GM18907 (cell line): ENCODE results near the gene KIF1B.
"Not testable (repeated sequence)": the region's sequence is repeated elsewhere in the genome, so short reads cannot be mapped to it uniquely, and the experiment has no call there.

Experiments used
- ATAC-seq: cut with Tn5 transposase; IDR thresholded peaks from one replicate; pipeline ENCODE4 v1.9.1; 2021; ENCODE audit warnings: mild to moderate bottlenecking, moderate library complexity; ENCODE audit not compliant: unreplicated experiment

The KIF1B gene

DNA sequence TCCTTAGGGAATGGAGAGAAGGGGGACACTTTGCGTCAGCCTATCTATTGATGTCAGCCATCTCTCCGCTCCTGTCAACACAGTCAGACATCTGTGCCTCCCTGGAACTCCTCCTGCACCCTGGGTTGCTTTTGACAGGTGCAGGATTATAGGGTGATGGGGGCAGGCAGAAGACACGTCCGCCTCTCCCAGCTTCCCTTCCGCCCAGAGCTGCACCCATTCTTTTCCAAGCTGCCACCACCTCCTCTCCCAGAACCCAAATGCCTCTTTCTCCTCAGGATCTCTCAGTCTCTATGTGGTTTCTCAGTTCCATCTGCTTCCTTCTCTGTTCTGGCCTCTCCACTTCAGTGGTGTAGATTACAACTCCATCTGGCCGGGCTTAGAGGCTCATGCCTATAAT, 17.1 kb upstream of the KIF1B start:
- no peak for ATAC-seq

DNA sequence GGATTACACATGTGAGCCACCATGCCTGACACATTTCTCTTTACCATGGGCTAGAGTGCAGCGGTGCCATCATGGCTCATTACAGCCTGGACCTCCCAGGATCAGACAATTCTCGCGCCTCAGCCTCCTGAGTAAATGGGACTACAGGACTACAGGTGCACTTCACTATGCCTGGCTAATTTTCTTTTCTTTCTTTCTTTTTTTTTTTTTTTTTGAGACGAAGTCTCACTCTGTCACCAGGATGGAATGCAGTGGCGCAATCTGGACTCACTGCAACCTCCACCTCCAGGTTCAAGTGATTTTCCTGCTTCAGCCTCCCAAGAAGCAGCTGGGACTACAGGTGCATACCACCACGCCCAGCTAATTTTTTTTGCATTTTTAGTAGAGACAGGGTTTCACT, 14.8 kb upstream of the KIF1B start:
- ATAC-seq, result no peak

DNA sequence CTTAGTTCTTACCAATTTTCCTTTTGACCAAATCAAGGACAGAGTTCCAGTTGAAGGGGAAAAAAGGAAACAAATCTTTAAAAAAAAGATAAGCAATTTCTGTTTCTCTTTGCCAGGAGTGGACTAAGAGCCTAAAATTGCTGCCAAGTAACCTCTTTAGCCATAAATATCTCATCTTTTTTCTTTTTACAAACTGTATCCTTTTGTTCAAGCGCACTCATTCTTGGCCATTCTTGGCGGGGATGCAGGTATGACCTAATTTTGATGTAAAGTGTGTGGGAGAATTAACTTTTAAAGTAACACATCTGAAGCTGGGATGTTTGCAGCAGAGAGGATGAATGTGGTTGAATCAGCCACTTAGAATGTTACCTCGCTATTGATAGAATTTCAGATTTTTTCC, 13.4 kb upstream of the KIF1B start:
- ATAC-seq, result no peak

DNA sequence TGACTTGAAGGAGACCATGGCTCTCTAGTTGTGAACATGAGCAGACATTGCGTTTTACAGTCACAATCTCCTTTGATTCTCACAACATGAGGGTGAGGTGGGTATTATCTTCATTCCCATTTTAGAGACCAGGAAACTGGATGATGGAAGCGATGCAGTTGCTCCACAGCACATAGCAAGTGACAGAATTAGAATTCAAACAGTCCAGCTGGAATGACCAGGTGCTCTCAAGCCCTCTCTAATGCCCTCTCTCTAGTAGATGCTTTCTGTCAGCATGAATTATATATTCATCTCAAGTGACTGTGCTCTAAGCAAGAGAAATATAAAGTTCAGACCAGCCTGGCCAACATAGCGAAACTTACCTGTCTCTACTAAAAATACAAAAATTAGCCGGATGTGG, 9.8 kb upstream of the KIF1B start:
- no peak for ATAC-seq

DNA sequence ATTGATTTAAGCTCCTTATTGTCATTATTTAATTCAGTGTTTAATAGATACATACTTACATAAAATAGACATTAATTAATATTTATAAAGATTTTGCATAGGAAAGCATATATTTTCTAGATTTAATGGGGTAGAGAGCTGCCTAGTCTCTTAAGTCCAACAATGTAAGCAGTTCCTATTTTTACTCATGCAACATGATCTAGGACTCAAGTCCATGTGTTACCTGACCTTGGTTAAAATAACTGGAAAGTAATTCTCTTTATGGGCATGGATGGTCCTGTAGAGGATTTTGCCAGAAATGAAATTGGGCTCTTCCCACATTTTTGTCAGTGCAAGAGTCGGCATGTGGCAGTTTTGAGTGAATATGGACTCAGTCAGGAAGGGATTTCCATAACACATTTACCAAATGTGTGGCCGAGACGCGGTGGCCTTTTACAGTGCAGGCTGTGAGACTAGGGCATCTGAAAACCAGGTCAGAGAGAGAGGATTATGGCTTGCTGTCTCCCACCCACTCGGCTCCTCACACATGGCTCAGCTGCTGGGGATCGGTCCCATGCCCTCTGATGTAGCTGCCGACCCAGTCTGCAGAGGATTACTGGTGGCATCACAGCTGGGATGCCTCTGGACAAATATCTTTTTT, 6.2 kb upstream of the KIF1B start:
- no peak for ATAC-seq

DNA sequence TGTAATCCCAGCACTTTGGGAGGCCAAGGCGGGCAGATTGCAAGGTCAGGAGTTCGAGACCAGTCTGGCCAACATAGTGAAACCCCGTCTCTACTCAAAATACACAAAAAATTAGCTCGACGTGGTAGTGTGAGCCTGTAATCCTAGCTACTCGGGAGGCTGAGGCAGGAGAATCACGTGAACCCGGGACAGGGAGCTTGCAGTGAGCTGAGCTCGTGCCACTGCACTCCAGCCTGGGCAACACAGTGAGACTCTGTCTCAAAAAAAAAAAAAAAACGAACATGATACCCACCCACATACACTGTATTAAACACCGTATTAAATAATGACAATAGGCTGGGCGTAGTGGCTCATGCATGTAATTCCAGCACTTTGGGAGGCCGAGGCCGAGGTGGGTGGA, 5.2 kb upstream of the KIF1B start:
- not testable (repeated sequence) for ATAC-seq

DNA sequence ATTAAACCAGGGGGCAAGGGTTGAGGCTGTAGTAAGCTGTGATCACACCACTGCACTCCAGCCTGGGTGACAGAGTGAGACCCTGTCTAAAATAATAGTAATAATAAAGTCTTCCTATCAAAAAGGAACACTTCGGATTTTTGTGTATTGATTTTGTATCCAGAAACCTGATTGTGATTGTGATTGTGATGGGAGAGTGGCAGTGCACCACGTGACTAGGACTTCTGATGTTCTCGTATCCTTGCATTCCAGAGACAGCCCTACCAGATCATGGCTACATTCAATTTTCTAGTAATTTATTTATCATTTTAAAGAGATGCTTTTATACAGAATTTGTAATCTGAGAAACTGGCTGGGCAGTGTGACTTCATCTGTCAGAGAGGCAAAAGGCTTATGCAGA, 2.6 kb upstream of the KIF1B start:
- ATAC-seq, result no peak

DNA sequence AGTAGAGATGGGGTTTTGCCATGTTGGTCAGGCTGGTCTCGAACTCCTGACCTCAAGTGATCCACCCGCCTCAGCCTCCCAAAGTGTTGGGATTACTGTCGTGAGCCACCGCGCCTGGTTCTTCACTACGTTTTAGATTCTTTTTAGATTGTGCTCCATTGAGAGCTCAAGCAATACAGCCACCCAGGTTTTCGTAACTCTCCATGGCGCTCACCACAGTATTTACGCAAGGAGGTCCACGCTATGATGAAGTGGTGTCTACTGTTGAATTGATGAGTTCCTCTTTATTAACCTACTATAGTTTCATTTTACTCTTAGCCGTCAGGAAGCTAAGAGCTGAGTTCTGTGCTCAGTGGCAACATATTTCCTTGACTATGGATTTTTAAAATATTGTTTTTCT, 1.8 kb upstream of the KIF1B start:
- ATAC-seq, result no peak

DNA sequence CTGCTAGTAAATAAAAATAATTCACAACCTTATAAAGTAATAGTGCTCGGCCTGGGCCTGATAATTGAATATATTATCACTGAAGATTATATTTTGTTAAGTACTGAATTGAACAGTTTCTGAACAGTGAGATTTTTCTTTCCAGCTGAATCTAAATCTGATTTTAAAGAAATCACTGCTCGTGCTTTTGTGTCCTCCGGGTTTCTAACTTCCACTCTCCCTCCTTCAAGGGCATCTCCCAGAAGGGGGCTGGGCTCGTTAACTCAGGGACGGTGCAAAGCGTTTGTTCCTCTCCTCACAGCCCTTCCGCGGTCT, 823 bp upstream of the KIF1B start:
- ATAC-seq, result no peak

DNA sequence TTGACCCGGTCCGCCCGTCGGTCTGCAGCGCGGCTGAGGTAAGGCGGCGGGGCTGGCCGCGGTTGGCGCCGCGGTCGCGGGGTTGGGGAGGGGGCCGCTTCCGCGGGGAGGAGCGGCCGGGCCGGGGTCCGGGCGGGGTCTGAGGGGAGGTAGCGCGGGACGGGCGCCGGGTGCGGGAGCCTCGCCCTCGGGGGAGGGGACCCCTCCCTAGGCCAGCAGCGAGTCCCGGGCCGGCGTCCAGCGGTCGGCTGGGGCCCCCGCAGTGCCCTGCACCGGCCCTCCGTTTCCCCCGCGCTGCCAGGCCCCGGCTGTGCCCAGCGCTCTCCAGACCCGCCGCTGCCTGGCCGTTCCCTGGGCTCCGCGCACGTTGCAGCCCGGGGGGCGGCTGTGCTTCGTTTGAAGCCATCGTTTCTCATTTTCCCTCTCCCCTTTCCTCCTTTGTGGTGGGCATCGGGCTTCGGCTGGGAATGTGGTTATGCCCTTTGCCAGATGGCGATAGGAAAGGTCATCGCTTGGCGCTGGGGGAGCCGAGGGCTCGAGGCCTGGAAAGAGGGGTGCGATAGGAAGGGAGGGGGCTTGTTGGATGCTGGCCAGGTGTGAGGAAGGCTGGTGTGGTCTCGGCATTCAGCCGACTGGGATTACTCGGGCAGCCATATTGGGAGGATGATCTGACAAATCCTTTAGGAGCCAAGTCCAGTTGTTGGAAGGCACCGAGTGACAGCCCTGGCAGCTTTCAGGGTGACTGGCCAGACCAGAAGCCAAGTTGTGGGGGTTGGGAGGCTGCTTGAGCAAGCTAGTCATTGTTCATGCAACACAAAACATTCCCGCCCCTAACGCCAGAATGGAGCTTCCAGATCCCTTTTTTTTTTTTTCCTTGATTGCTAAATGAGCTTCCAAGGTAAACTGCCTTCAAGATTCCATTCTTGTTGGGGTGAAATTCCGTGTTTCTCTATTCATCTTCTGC, 753 bp downstream of the KIF1B start:
- ATAC-seq, result peak; percentile 23

DNA sequence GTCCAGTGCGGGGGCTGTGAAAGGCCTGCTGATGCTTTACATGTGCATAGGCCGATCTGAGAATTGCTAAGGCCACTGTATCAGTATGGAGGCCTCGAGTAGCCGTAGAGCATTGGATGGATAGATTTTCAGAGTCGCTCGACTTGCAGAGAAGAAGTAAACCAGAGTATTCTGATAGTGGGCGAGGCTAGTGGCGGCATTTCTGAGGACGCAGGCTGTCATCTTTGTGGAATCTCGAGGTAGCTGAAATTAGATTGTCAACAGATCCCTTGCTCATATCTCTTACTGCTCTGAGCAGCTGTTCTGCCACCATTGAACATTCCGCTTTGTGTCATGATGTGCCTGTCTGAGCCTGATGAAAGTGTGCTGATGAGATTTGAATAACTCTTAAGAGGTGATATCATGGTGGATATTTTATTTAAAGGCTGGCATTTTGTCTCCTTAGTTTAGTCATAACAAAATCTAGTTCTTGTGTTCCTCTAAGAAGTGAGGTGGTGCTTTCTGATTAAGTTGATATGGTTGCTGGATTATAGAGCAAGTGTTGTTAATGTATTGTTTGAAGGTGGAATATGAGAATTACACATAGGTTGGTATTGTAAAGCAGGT, 1.5 kb downstream of the KIF1B start:
- ATAC-seq, result no peak

DNA sequence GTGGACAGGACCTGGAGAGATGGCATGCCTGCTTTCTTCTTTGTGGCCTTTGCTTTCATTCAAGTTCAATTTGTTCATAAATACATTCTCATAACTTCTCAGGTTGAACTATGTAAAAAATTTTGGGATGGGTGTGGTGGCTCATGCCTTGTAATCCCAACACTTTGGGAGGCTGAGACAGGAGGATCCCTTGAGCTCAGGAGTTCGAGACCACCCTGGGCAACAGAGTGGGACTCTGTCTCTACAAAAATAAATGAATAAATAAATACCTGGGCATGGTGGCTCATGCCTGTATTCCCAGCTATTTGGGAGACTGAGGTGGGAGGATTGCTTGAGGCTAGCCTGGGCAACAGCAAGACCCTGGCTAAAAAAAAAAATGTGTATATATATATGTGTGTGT, 2.1 kb downstream of the KIF1B start:
- no peak for ATAC-seq

DNA sequence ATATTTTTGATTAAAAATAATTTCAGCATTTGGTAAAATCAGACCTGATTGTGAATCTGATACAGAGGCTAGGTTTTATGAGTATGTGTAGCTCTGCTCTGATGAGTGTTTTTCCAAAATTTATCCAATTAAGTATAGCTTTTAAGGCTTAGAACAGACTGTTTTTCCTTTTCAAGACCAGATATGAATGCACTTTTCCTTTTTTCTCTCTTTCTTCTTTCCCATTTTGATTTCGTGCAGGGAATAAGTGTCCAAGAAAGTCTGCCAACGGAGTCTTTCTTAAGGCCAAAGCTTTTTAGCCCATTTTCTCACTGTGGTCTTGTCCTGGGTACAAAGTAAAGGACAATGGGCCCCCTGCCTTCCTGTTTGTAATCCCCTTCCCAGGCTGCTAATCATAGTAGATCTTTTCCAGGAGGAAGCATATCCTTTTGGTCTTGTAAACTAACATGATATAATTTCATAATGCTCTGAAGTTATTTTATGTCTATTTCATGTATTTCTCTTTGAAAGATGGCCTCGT, 2.9 kb downstream of the KIF1B start:
- ATAC-seq, result no peak

DNA sequence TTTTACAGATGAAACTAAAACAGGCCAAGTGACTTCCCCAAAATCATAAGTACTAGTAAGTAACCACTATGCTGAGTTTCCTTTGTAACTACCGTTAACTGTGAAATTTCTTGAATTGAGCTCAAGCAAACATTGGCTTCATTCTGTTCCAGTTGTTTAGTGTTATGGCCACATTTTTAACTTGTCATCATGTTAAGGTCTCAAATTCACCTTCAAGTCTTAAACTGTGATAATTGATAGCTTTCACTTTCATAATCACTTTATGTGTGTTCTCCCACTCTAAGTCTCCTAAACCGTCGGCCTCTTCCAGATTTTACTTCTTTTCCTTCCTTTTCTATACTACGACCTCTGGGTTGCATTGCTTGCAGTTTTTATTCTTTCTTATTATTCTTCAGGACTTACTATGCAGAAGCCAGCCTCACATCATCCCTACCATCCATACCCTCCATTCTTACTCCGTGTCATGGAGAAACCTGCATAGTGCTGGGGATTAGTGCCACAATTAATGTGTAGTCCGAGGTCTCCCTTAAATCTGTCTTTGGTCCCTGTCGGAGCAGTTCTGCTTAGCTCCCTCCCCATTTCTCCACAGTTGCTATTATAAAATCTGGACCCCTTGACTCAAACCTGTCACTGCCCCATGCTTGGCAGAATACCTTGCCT, 5.8 kb downstream of the KIF1B start:
- ATAC-seq, result no peak

DNA sequence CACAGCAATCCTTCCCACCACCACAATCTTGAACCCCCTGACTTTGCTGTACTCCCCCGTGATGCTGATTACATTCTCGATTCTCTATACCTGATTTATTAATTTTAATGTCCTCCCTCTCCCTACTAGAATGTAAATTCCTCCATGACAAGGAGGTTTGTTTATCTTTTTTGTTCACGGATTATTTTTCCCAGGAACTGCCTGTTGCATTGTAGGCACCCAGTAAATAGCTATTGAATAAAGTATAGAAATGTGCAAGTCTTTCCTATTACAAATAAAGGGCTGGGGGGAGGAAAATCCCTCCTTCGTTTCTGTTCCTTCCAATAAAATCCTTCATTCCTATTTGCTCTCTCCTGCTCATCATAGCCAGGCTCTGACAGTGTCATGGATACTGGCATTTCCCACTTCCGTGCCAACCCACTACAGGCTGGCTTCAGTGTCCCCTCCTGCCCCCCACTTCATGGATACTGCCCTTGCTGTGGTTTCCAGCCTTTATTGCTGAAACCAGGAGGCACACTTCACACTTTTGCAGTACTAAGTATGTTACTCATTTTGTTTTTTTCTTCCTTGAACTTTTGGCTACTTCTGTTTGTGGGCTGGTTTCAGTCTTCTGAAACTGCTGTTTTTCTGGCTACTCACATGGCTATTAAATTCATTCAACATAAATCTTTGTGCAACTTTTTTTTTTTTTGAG, 7.5 kb downstream of the KIF1B start:
- no peak for ATAC-seq

DNA sequence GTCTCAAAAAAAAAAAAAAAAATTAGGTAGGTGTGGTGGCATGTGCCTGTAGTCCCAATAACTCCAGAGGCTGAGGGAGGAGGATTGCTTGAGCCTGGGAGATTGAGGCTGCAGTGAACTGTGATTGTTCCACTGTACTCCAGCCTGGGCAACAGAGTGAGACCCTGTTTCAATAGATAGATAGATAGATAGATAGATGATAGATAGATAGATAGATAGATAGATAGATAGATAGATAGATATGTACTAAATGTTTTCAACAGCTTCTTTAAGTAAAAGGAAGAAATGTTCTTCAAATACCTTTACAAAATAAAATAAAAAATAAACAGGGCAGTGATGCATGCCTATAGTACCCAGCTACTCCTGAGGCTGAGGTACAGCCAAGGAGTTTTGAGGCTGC, 9.8 kb downstream of the KIF1B start:
- ATAC-seq, result no peak

DNA sequence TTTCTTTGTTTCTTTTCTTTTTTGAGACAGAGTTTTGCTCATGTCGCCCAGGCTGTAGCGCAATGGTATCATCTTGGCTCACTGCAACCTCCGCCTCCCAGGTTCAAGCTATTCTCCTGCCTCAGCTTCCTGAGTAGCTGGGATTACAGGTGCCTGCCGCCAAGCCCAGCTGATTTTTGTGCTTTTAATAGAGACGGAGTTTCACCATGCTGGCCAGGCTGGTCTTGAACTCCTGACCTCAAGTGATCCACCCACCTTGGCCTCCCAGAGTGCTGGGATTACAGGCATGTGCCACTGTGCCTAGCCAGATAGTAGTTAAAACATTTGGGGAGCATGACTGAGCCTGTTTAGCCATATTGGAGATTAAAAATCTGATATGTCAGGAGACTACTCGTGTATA, 10.3 kb downstream of the KIF1B start:
- ATAC-seq, result not testable (repeated sequence)

DNA sequence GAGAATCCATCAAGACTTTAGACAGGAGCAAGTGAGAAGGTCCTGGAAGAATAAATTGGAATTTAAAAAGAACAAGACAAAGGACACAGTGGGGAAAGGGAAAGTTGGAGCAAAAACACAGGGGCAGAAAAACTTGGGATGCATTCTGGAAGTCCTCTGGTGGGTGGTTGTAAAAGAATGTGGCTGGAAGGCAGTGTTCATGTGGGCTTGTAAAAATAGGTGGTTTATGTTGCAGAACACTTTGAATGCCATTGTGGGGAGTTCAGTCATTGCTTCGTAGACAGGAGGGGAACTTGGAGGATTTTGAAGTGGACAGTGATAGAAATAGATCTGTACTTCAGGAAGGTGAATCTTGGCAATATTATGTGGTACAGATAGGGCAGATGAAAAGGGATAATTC, 15.2 kb downstream of the KIF1B start:
- no peak for ATAC-seq

DNA sequence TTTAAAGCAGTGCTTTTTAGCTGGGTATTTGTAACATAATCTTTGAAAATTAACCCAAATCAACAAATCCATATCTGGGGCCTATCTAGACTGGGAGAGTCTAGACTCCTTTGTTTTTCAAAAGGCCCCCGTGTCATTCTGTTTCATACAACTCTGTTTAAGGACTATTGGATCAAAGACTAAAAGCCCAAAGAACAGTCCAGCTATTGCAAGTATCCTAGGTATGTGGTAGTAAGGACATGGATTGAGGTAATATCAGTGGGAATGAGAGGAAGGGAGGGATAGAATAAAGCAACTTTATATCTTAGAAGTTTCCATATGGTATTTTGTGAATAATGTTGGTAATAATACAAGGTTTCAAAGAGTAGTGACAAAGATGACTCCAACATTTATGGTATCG, 18.2 kb downstream of the KIF1B start:
- ATAC-seq, result no peak

DNA sequence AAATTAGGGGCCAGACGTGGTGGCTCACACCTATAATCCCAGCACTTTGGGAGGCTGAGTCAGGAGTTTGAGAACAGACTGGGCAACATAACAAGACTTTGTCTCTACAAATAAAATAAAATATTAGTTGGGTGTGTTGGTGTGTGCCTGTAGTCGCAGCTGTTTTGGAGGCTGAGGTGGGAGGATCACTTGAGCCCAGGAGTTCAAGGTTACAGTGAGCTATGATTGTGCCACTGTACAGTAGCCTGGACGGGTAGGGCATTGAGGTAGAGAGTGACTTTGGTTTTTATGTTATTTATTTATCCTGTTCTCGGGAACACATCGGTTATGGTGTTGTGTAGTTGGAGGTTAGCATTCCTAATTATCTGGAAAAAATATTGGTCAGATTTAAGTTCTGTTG, 19.5 kb downstream of the KIF1B start:
- no peak for ATAC-seq

DNA sequence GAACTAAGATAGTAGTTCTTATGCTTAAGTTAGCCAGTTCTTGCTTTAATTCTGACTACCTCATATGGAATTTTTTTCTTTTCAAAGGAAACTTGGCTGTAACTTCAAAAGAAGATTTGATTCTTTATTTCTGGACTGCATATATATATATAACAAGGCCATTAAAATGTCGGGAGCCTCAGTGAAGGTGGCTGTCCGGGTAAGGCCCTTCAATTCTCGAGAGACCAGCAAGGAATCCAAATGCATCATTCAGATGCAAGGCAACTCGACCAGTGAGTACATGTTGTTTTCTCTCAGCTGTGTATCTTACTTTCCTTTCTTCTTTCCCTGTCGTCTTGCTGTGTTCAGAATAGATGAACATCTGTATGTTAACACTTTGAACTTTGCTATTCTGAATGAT, 21.8 kb downstream of the KIF1B start:
- no peak for ATAC-seq
